ENCODE results near the gene SP6. TPM values are rescaled to one million over a fixed set of nuclear protein-coding genes. Genes with fewer than 3 reads are reported as not detected.

Gene SP6
- total RNA-seq, 4 donors from 2014 or later, result 1.1 to 6.4 (median 3.8) TPM

GRCh38 chr17:47872651-47873161, 21.7 kb upstream of the SP6 start:
- Histone ChIP-seq H3K9me3 (no peaks in the 10 kb centered on the region), H3K27ac (no peak overlapping the region), H3K36me3 (no peaks in the 10 kb centered on the region), H3K27me3 (peaks cover 0 to 94% (median 3%) of the 10 kb centered on the region in 4 donors), H3K4me3 (peak overlapping the region in 3 of 4 donors; percentile 10 to 42 (median 22)), H3K4me1 (peaks cover 4 to 17% (median 9%) of the 10 kb centered on the region in 3 donors)
- intact Hi-C loops (cut with DNase I), result no loop called here
- no CpG with 5 or more reads among the region's 15 CpGs for WGBS, 2 donors
- DNase-seq, result no peak
- no peak for TF ChIP-seq CTCF (IDR thresholded peaks at IDR 0.05)
- TF ChIP-seq POLR2A (IDR thresholded peaks at IDR 0.05), result no peak

GRCh38 chr17:47872019-47872650, 21.2 kb upstream of the SP6 start:
- Histone ChIP-seq H3K27ac (no peak overlapping the region), H3K4me3 (peak overlapping the region in 3 of 4 donors; percentile 10 to 42 (median 22)), H3K36me3 (no peaks in the 10 kb centered on the region), H3K9me3 (no peaks in the 10 kb centered on the region), H3K27me3 (peaks cover 0 to 90% (median 3%) of the 10 kb centered on the region in 4 donors), H3K4me1 (peaks cover 4 to 17% (median 9%) of the 10 kb centered on the region in 3 donors)
- no peak for DNase-seq
- intact Hi-C loops (cut with DNase I), result no loop called here
- 13 to 14% methylated on average over 3 to 6 of the region's 29 CpGs for WGBS, 2 donors
- TF ChIP-seq CTCF (IDR thresholded peaks at IDR 0.05) (no peak), POLR2A (IDR thresholded peaks at IDR 0.05) (no peak)

GRCh38 chr17:47871048-47871447, 20.1 kb upstream of the SP6 start:
- no peak for DNase-seq
- intact Hi-C loops (cut with DNase I), result no loop called here
- Histone ChIP-seq H3K4me3 (no peak overlapping the region), H3K27me3 (peaks cover 0 to 96% (median 3%) of the 10 kb centered on the region in 4 donors), H3K36me3 (no peaks in the 10 kb centered on the region), H3K4me1 (peaks cover 4 to 23% (median 9%) of the 10 kb centered on the region in 3 donors), H3K9me3 (no peaks in the 10 kb centered on the region), H3K27ac (no peak overlapping the region)
- TF ChIP-seq POLR2A (IDR thresholded peaks at IDR 0.05) (no peak), CTCF (IDR thresholded peaks at IDR 0.05) (no peak)

GRCh38 chr17:47870056-47870455, 19.1 kb upstream of the SP6 start:
- H3K36me3 ChIP-seq, result no peaks in the 10 kb centered on the region
- no peak overlapping the region for H3K4me3 ChIP-seq
- no peak for TF ChIP-seq POLR2A (IDR thresholded peaks at IDR 0.05)
- no peak for TF ChIP-seq CTCF (IDR thresholded peaks at IDR 0.05)
- H3K4me1 ChIP-seq, result peaks cover 4 to 29% (median 9%) of the 10 kb centered on the region in 3 donors
- intact Hi-C loops (cut with DNase I), result no loop called here
- no peaks in the 10 kb centered on the region for H3K9me3 ChIP-seq
- H3K27ac ChIP-seq, result no peak overlapping the region
- H3K27me3 ChIP-seq, result peaks cover 0 to 96% (median 3%) of the 10 kb centered on the region in 4 donors
- 56 to 57% methylated on average over 1 of the region's 1 CpG for WGBS, 2 donors
- DNase-seq, result no peak

- H3K27ac ChIP-seq, result no peak overlapping the region
- H3K27me3 ChIP-seq, result peaks cover 0 to 93% (median 3%) of the 10 kb centered on the region in 4 donors
- H3K36me3 ChIP-seq, result no peaks in the 10 kb centered on the region
- peaks cover 4 to 38% (median 15%) of the 10 kb centered on the region in 3 donors for H3K4me1 ChIP-seq
- no peaks in the 10 kb centered on the region for H3K9me3 ChIP-seq
- DNase-seq, result no peak
- no peak overlapping the region for H3K4me3 ChIP-seq
- intact Hi-C loops (cut with DNase I), result no loop called here
- TF ChIP-seq POLR2A (IDR thresholded peaks at IDR 0.05), result no peak
- WGBS, 2 donors, result no CpG with 5 or more reads among the region's 2 CpGs
These were observed 18.2 kb upstream of the SP6 start for GRCh38 chr17:47869114-47869513.
